Ishikawa (cell line): ENCODE results near the gene CFP.

ENCODE experiments used
- CEBPB ChIP-seq: IDR thresholded peaks from 2 replicates; pipeline ENCODE4 v1.6.1; 2012
- CREB1 ChIP-seq: IDR thresholded peaks from 2 replicates; pipeline ENCODE4 v1.6.1; 2012; ENCODE audit warnings: low read depth
- EGR1 ChIP-seq: IDR thresholded peaks from 2 replicates; pipeline ENCODE4 v1.6.1; 2012
- EP300 ChIP-seq: IDR thresholded peaks from 2 replicates; pipeline ENCODE4 v1.6.1; 2012; ENCODE audit warnings: borderline replicate concordance
- FOXM1 ChIP-seq: IDR thresholded peaks from 2 replicates; pipeline ENCODE4 v1.6.1; 2012; ENCODE audit warnings: low read depth, borderline replicate concordance
- MAX ChIP-seq: IDR thresholded peaks from 2 replicates; pipeline ENCODE4 v1.6.1; 2012
- NFIC ChIP-seq: IDR thresholded peaks from 2 replicates; pipeline ENCODE4 v1.6.1; 2012
- RAD21 ChIP-seq: IDR thresholded peaks from 2 replicates; pipeline ENCODE4 v1.6.1; 2012; ENCODE audit warnings: low read depth
- REST ChIP-seq: IDR thresholded peaks from 2 replicates; pipeline ENCODE4 v1.6.1; 2012; ENCODE audit warnings: low read depth, mild to moderate bottlenecking
- TAF1 ChIP-seq: IDR thresholded peaks from 2 replicates; pipeline ENCODE4 v1.6.1; 2012; ENCODE audit warnings: low read depth, mild to moderate bottlenecking
- TCF12 ChIP-seq: IDR thresholded peaks from 2 replicates; pipeline ENCODE4 v1.6.1; 2012; ENCODE audit warnings: low read depth
- TEAD4 ChIP-seq: IDR thresholded peaks from 2 replicates; pipeline ENCODE4 v1.6.1; 2012
- USF1 ChIP-seq: IDR thresholded peaks from 2 replicates; pipeline ENCODE4 v1.6.1; 2012
- YY1 ChIP-seq: IDR thresholded peaks from 2 replicates; pipeline ENCODE4 v1.6.1; 2012; ENCODE audit warnings: low read depth
- ZBTB7A ChIP-seq: IDR thresholded peaks from 2 replicates; pipeline ENCODE4 v1.6.1; 2012; ENCODE audit warnings: low read depth

The CFP gene

DNA sequence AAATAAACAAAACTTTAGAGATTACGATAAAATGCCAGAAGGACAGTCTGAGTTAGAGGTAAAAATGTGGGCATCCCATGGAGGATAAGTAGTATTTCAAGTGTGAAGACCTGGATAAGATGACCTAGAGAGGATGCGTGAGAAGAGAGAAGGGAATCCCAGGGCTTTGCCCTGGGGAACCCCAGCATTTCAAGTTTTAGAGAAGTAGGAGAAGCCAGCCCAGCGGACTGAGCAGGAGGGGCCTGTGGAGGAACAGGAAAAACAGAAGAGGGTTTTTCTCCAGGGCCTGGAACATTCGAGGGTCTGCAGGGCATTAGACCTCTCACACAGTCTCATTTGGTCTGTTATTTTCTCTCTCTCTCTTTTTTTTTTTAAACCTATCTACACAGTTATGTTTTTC lies 2.9 kb upstream of the CFP start:
- TF ChIP-seq EGR1 (no peak), CEBPB (no peak), USF1 (no peak), MAX (no peak), FOXM1 (no peak), CREB1 (no peak), NFIC (no peak), TEAD4 (no peak), ZBTB7A (no peak), EP300 (no peak), REST (no peak), YY1 (no peak), TCF12 (no peak), TAF1 (no peak), RAD21 (no peak)

GRCh38 chrX:47631676-47632075 lies 1.9 kb upstream of the CFP start:
- TF ChIP-seq TEAD4, result no peak
- no peak for TF ChIP-seq CREB1
- no peak for TF ChIP-seq USF1
- no peak for TF ChIP-seq NFIC
- no peak for TF ChIP-seq CEBPB
- no peak for TF ChIP-seq FOXM1
- TF ChIP-seq RAD21, result no peak
- no peak for TF ChIP-seq ZBTB7A

GRCh38 chrX:47628982-47629381 lies 748 bp downstream of the CFP start:
- TF ChIP-seq RAD21, result peak; percentile 22; the same call in 1 of the 2 replicates
- TF ChIP-seq MAX, result no peak
- no peak for TF ChIP-seq NFIC

DNA sequence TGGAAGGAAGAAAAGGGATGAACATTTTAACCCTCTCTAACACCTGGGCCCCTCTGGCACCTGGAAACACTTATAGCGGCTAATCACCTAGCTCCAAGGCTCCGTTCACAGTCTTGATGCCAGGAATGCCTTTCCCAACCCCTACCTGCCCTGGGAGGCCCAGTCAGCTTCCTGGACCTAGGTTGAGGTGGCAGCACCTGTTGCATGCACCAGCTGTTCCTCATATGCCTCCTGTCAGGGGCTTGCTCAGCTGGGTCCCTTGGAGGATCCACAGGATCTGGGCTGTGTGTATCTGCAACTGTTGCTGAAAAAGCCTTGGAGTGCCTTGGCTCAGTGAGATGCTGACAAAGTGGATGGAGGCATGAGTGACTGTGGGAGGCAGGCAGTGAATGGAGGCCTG lies 4.4 kb downstream of the CFP start:
- TF ChIP-seq TEAD4, result no peak
- no peak for TF ChIP-seq EP300
- no peak for TF ChIP-seq EGR1
- TF ChIP-seq REST, result no peak
- no peak for TF ChIP-seq CREB1
- no peak for TF ChIP-seq RAD21
- TF ChIP-seq YY1, result no peak
- TF ChIP-seq CEBPB, result no peak
- no peak for TF ChIP-seq TAF1
- TF ChIP-seq TCF12, result no peak
- no peak for TF ChIP-seq ZBTB7A
- TF ChIP-seq NFIC, result no peak
- TF ChIP-seq USF1, result no peak

GRCh38 chrX:47623540-47624027 lies 6.1 kb downstream of the CFP start:
- TF ChIP-seq TCF12 (no peak), MAX (peak; percentile 41; the same call in 1 of the 2 replicates)

GRCh38 chrX:47621851-47622250 lies 7.9 kb downstream of the CFP start:
- TF ChIP-seq REST (no peak), TCF12 (no peak), CREB1 (no peak), FOXM1 (no peak), YY1 (no peak), NFIC (no peak), TAF1 (no peak), EP300 (no peak), EGR1 (no peak), MAX (no peak), USF1 (no peak)
